SK-N-SH (cell line): ENCODE results near the gene RBCK1.

Experiments
- EP300 ChIP-seq, 2 experiments: IDR thresholded peaks; 2 replicates each; pipeline versions ENCODE4 v1.4.0 to v1.6.1; 2012; ENCODE audit warnings: borderline replicate concordance in 1 of 2, low read depth in 1 of 2, low read length in 1 of 2
- FOXJ3 ChIP-seq: sonication (generic); formaldehyde crosslinking; IDR thresholded peaks from 2 replicates; pipeline ENCODE4 v1.5.1; 2020; ENCODE audit warnings: mild to moderate bottlenecking, missing genetic modification reagents
- GABPA ChIP-seq: IDR thresholded peaks from 2 replicates; pipeline ENCODE4 v1.4.0; 2012; ENCODE audit warnings: low read depth, mild to moderate bottlenecking
- POLR2AphosphoS5 ChIP-seq: IDR thresholded peaks from 2 replicates; pipeline ENCODE4 v1.6.1; 2012; ENCODE audit warnings: low read depth, low read length
- SIN3A ChIP-seq: IDR thresholded peaks from 2 replicates; pipeline ENCODE4 v1.6.1; 2012; ENCODE audit warnings: low read depth, mild to moderate bottlenecking, low read length, moderate library complexity, borderline replicate concordance
- SMC3 ChIP-seq: IDR thresholded peaks from 2 replicates; pipeline ENCODE4 v1.6.1; 2012; ENCODE audit warnings: low read depth, low read length, improper control_type of control experiment
- TF ChIP-seq, protein P1 (sequence below): fragments of 200-600 bp; sonication (generic); IDR thresholded peaks from 2 replicates; pipeline ENCODE4 v1.6.1; 2017; ENCODE audit warnings: antibody characterized with exemption, mild to moderate bottlenecking, moderate library complexity
- TF ChIP-seq, protein P2 (sequence below): IDR thresholded peaks from 2 replicates; pipeline ENCODE4; 2012
- TF ChIP-seq, protein P3 (sequence below): IDR thresholded peaks from 2 replicates; pipeline ENCODE4 v1.4.0; 2012; ENCODE audit warnings: low read depth

DNA sequence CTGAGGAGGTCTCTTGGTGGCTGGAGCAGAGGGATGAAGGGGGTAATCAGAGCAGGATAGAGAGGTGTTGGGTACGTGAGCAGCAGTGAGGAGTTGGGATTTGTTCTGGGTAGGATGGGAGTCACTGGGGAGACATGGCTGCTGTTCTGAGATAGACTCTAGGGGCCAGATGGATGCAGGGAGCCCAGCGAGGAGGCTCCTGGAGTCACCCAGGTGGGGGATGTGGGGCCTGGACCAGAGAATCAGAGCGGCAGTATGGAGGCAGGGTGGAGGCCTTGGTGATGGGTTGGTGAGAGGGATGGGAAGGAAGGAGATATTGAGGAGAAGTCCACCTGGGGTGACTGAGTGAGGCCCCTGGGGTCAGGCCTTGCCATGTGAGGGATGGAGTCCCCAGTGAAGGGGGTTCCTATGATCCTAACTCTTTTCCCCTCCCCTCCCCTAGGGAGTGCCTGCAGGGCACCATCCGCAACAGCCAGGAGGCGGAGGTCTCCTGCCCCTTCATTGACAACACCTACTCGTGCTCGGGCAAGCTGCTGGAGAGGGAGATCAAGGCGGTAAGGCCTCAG lies 13.7 kb downstream of the RBCK1 start:
- TF ChIP-seq SMC3 = no peak
- TF ChIP-seq, protein P1, sequence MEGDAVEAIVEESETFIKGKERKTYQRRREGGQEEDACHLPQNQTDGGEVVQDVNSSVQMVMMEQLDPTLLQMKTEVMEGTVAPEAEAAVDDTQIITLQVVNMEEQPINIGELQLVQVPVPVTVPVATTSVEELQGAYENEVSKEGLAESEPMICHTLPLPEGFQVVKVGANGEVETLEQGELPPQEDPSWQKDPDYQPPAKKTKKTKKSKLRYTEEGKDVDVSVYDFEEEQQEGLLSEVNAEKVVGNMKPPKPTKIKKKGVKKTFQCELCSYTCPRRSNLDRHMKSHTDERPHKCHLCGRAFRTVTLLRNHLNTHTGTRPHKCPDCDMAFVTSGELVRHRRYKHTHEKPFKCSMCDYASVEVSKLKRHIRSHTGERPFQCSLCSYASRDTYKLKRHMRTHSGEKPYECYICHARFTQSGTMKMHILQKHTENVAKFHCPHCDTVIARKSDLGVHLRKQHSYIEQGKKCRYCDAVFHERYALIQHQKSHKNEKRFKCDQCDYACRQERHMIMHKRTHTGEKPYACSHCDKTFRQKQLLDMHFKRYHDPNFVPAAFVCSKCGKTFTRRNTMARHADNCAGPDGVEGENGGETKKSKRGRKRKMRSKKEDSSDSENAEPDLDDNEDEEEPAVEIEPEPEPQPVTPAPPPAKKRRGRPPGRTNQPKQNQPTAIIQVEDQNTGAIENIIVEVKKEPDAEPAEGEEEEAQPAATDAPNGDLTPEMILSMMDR = no peak
- TF ChIP-seq EP300 (IDR thresholded peaks at IDR 0.05; ENCODE audit: borderline replicate concordance in 1 of 2, low read depth in 1 of 2, low read length in 1 of 2) = no peak
- TF ChIP-seq, protein P2, sequence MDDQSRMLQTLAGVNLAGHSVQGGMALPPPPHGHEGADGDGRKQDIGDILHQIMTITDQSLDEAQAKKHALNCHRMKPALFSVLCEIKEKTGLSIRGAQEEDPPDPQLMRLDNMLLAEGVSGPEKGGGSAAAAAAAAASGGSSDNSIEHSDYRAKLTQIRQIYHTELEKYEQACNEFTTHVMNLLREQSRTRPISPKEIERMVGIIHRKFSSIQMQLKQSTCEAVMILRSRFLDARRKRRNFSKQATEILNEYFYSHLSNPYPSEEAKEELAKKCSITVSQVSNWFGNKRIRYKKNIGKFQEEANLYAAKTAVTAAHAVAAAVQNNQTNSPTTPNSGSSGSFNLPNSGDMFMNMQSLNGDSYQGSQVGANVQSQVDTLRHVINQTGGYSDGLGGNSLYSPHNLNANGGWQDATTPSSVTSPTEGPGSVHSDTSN = no peak
- TF ChIP-seq SIN3A = no peak
- TF ChIP-seq POLR2AphosphoS5 = no peak
- TF ChIP-seq, protein P3, sequence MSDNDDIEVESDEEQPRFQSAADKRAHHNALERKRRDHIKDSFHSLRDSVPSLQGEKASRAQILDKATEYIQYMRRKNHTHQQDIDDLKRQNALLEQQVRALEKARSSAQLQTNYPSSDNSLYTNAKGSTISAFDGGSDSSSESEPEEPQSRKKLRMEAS = no peak
- no peak for TF ChIP-seq FOXJ3 (CRISPR knock-in tag)
- no peak for TF ChIP-seq GABPA
